GM21825 (cell line): ENCODE data around the gene MCM5.
"Not testable (repeated sequence)": the region's sequence is repeated elsewhere in the genome, so short reads cannot be mapped to it uniquely, and the experiment has no call there.

ENCODE experiments used
- ATAC-seq: cut with Tn5 transposase; IDR thresholded peaks from one replicate; pipeline ENCODE4 v1.9.1; 2021; ENCODE audit warnings: mild to moderate bottlenecking, moderate library complexity; ENCODE audit not compliant: unreplicated experiment

Gene MCM5

DNA sequence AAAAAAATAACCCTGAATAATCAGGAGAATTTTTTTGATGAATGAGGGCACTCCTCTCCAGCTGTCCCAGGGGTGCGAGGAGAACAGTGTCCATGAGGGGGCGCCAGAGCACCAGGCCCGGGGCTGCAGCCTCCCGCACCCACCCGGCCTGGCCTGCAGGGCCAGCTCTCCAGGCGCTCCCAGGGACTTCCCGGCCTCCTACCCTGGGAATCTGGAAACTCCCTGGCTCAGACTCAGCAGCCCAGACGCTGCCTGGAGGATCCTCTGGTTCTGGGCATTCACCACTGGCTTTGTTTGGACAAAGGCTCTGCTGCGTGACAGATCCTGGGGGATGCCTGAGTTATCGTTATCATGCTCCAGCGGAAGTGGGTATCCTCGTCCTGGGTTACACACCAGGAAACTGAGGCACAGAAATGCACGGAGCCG lies 31.0 kb downstream of the MCM5 start:
- ATAC-seq = no peak

- ATAC-seq = no peak
These were observed 31.7 kb downstream of the MCM5 start for GRCh38 chr22:35431483-35432227.

GRCh38 chr22:35432228-35432905 lies 32.4 kb downstream of the MCM5 start:
- no peak for ATAC-seq

DNA sequence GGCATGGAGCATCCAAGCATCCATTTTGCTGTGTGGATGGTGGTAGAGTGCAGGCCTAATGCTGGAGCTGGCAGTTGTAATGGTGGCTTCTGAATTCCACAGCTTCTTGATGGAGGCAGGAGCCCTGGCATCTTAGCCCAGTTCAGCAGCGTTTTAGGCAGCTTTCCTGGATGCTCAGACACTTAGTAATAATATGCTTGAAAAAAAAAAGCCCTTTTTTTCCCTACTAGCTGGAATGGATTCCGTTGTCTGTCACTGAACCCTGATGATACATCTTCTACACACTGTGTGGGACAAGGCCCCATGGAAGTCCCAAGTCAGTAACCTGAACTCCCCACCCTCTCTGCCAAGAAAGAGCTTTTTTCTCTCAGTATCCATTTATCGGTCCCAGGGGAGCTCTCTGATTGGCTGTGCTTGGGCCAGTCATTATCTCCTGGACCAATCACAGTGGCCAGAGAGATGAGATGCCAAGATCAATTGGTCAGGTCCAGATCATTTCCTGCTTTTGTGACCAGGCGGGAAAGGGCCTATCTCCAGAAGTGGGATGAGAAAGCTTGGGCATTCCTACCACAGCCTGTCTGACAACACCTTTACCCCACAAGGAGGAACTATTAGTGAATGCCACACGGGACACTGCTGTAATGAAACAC lies 34.2 kb downstream of the MCM5 start:
- no peak for ATAC-seq

- no peak for ATAC-seq
These were observed 35.3 kb downstream of the MCM5 start for GRCh38 chr22:35435201-35435740.

DNA sequence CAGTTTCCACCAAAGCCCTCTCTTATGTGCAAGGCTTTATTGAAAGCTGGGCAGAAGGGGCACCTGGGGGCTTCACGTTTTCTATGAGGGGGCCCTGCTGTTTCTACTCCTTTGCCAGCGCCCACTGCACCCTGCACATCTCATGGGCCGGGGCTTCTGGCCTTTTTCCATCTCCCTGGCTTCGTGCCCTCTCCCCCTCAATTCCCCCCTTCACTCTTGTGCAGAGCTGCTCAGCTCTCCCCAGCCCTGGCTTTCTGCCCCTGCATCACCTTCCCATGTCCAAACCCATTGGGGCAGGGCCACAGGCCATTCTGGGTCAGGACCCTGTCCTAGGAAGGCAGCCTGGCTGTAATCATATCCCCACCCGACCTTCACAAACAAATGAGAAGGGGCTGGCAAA lies 36.5 kb downstream of the MCM5 start:
- no peak for ATAC-seq

GRCh38 chr22:35437049-35437448 lies 37.1 kb downstream of the MCM5 start:
- no peak for ATAC-seq

DNA sequence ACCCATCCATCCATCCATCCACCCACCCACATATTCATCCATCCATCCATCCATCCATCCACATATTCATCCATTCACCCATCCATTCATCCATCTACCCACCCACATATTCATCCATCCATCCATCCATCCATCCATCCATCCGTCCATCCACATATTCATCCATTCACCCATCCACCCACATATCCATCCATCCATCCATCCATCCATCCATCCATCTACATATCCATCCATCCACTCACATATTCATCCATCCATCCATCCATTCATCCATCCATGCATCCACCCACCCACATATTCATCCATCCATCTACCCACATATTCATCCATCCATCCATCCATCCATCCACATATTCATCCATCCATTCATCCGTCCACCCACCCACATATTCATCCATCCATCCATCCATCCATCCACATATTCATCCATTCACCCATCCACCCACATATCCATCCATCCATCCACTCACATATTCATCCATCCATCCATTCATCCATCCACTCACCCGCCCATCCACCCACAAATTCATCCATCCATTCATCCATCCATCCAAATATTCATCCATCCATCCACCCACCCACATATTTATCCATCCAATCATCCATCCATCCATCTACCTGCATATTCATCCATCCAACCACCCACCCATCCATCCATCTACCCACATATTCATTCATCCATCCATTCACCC lies 38.9 kb downstream of the MCM5 start:
- ATAC-seq = not testable (repeated sequence)

DNA sequence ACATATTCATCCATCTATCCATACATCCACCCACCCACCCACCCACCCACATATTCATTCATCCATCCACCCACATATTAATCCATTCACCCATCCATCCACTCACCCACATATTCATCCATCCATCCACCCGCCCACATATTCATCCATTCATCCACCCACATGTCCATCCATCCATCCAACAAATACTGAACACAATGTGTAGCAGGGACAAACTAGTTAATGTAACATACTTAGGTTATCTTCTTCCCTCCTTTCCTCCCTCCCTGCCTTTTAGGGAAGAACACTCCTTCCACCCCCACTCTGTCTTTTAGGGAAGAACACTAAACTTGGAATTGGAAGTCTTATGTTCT lies 39.4 kb downstream of the MCM5 start:
- ATAC-seq = no peak

DNA sequence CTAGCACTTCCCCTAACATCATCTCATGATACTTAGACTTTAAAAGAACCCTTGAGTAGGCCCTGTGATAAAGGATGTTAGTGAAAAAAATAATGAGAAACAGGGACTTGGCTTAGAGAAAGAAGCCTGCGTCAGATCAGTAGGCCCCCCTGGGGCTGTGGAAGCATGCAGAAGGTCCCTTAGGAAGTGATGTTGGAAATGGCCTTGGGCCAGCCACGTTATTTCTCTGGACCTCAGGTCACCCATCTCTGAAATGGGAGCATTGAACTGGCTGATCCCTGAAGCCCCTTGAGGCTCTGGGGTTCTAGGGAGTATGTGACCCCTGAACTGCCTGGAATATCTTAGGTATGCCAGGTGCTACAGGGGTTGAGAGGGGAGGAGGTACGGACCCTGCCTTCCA lies 40.2 kb downstream of the MCM5 start:
- no peak for ATAC-seq

- no peak for ATAC-seq
These were observed 41.7 kb downstream of the MCM5 start for GRCh38 chr22:35441489-35442100.

DNA sequence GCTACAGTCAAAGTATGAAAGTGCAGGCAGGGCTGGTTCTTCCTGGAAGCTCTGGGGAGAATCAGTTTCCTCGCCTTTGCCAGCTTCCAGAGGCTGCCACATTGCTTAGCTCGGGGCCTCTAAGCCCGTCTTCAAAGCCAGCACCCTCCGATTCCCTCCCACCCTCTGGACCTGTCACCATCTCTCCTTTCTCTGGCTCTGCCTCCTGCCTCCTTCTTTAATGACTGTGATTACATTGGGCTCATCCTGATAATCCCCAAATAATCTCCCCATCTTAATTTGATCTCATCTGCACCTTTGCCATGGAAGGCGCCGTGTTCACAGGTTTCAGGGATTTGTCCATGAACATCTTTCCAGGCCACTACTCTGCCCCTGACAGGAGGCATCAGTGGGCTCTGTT lies 42.5 kb downstream of the MCM5 start:
- no peak for ATAC-seq

DNA sequence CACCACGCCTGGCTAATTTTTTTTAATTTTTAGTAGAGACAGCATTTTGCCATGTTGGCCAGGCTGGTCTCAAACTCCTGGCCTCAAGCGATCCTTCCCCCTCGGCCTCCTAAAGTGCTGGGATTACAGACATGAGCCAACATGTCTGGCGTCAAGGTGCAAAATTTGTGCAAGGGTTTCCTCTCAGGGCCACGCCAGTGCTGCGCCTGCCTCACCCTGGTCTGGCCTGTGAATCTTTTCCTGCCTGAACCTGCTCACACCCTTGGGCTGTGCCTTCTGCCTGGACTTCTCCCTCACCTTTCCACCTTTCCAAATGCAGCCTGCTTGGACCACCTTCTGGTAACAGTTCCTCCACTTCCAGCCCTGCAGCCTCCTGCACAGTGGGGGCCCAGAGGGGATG lies 43.4 kb downstream of the MCM5 start:
- no peak for ATAC-seq

GRCh38 chr22:35443790-35444684 lies 44.1 kb downstream of the MCM5 start:
- ATAC-seq = no peak

- ATAC-seq = no peak
These were observed 44.9 kb downstream of the MCM5 start for GRCh38 chr22:35444685-35445399.

- no peak for ATAC-seq
These were observed 46.0 kb downstream of the MCM5 start for GRCh38 chr22:35445933-35446332.

DNA sequence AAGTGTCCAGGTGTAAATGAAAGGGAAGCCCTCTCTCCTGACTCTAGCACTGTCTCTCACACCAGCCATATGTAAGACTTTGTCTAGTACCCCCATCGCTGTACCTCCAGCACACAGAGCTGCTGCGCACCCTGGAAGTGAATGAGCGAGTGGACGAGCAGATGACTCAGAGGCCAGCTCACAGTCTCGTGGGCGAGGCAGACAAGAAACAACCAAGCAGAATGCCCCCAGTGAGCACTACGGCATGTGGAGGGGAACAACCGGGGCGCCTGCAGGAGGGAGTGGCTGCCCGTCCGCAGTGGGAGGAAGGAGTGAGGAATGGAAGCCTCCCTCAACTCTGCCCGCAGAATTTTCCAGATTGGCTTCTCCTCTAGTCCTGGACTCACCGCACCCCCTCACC lies 46.4 kb downstream of the MCM5 start:
- no peak for ATAC-seq

- ATAC-seq = no peak
These were observed 48.6 kb downstream of the MCM5 start for GRCh38 chr22:35448523-35448922.
